ENCODE results near the gene DLEU7.

The DLEU7 gene

DNA sequence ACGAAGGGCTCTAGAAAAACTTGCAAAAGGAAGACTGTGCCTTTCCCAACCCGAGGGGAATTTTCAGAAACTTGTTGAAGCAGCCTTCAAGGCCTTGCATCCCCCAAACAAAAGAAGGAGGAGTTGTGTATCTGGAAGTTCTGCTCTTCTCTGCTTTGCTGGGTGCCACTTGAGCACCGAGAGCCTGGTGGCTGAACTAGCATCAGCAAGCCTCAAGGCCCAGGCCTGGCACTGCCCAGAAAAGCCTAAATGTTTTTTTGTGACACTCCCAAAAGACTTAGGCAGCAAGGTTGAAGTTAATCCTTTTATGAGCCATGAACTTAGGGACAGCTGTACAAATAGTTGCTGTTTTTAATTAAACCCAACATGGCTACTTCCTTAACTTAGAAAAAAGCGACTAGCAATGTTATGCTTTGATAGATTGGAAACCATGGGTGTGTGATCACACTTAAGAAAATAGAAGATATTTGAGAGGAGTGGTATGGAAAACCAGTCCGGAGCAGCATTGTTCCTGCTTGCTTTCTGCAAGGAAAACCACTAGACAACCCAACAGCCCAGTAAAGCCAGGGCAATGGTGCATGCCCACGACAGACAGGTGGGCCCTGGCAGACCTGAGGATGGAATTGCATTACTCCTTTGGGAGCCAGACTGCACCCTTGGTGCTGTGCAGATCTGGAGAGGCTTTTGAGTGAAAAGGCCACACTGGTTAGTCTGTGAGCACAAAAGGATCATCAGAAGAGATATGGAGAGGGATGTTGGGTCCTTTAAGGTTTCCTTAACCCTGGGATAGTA is 788 bp upstream of the DLEU7 start:
- DNase-seq = no peak

DNA sequence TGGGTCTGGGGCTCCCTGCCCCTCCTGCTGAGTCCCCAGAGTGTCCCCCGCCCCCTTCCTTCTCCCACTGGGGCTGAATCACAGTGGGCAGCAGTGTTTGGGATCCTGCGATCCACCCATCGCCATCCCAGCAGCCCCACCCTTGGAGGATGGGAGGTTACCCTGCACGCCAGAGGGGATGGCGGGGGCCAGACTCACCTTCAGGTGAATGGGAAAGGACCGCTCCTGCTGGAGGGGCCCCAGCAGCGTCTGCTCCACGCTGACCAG is 569 bp downstream of the DLEU7 start:
- DNase-seq = peak in 7 of 56 donors; percentile 3 to 30 (median 7)

GRCh38 chr13:50842251-50842989 is 1.1 kb downstream of the DLEU7 start:
- DNase-seq = peak in 1 of 56 donors; percentile 15

- DNase-seq = no peak
Measured at GRCh38 chr13:50841786-50842185, 1.7 kb downstream of the DLEU7 start.

DNA sequence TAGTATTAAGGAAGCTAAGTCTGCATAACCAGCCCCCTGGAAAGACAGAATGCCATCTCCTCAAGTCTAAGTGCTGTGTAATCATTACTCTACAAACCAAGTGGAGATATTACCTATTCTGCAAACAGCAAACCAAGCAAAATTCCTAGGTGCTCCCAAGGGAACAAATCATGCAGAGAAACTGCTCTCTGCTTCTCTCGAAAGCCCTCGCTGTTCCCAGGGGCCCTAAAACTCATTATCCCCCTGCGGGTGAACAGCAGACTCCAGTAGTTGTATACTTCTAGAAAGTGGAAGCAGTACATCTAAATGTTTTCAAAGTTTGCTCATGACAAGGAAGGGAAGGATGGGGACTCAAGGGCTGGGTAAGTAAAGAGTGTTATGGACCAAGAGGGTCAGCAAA is 3.2 kb downstream of the DLEU7 start:
- DNase-seq = no peak

DNA sequence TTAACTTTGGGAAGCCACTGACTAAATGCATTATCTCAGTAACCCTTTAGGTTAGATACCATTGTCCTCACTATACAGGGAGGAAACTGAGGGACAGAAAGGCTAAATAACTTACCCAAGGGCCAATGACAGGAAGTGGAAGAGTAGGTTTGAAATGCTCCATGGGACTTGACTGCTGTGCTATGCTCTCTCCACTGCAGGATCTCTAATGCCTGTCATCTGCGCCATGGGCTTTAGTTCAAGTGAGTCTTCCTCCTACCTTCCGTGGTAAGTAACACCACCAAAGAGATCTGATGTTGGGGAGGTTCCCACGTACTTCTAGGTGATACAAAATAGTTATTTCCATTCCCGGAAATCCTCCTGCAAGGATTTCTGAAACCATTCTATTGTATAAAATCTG is 3.7 kb downstream of the DLEU7 start:
- no peak for DNase-seq

- no peak for DNase-seq
Measured at GRCh38 chr13:50838701-50839100, 4.8 kb downstream of the DLEU7 start.

DNA sequence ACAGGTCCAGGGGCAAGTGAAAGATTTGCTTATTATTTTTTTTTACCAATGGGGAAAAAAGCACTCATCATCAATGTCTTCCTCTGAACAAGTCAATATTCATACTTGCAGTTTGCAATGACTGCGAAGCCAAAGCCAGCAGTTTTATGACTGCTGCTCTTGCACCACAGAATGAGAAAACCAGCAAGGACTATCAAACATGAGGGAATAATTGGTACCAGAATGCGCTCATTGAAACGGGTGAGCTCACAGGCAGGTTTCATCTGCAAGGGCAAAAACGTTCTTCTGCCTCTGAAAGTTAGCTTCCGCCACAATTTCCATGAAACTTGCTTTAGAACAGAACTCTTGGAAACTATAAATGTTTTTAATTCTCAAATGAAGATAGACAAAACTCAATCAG is 5.5 kb downstream of the DLEU7 start:
- DNase-seq = no peak

DNA sequence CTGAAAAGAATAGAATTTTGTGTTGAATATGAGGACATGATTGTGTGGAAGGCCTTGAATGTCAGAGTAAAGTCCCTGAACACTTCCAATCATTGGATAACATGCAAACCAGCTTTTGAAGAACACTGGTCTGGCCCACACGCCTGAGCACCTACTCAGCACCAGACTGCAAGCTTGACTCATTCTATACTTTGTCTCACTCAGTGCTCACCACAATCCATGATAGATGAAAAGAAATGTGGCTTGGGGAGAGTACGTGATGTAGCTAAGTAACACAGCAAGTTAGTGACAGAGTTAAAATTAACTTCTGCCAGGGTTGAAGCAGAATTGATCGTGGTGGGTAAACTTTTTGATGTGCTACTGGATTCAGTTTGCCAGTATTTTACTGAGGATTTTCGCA is 12.0 kb downstream of the DLEU7 start:
- DNase-seq = no peak

DNA sequence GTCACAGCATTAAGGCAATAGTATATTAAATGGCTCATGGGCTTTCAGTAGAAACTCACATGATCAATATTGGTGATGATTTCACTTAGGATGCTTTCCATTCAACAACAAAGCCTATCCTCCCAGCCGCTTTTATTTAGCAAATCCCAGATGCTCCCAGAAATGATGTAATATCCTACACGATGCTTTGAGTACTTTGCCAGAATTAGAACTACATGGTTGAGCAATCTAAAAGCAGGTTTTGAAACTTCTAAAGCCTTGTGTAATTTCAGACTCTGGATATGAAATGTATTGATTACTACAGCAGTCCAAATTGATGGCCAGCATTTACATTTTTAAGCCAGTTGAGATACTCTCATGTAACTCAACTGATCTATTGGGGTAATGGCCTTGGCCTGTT is 13.6 kb downstream of the DLEU7 start:
- DNase-seq = no peak

- no peak for DNase-seq
Measured at GRCh38 chr13:50829226-50829625, 14.3 kb downstream of the DLEU7 start.

- DNase-seq = no peak
Measured at GRCh38 chr13:50826035-50826434, 17.5 kb downstream of the DLEU7 start.

DNA sequence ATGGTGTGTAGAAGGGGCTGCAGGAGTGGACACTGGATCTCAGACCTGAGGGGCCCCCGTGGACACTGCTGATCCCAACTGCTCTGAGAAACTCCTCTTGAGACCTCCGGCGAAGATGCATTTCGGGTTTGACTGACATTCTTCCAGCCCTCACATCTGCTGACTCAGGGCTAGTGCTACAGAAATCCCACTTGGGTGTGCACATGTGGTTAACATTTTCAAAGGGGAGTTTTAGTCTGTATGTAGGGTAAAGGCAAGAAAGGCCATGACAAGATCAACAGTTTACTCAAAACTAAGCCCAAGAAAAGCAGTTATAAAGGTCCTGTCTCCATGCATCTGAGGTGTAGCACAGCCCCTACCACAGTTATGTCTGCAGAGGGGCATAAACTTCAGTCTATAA is 31.2 kb downstream of the DLEU7 start:
- no peak for DNase-seq

GRCh38 chr13:50810998-50811397 is 32.5 kb downstream of the DLEU7 start:
- no peak for DNase-seq

GRCh38 chr13:50810468-50810867 is 33.0 kb downstream of the DLEU7 start:
- DNase-seq = no peak

GRCh38 chr13:50809133-50810090 is 34.1 kb downstream of the DLEU7 start:
- DNase-seq = no peak

- no peak for DNase-seq
Measured at GRCh38 chr13:50805805-50806204, 37.7 kb downstream of the DLEU7 start.

- DNase-seq = peak in 47 of 56 donors; percentile 1 to 78 (median 30)
Measured at GRCh38 chr13:50801087-50801931, 42.2 kb downstream of the DLEU7 start.

- no peak for DNase-seq
Measured at GRCh38 chr13:50800091-50800739, 43.3 kb downstream of the DLEU7 start.

DNA sequence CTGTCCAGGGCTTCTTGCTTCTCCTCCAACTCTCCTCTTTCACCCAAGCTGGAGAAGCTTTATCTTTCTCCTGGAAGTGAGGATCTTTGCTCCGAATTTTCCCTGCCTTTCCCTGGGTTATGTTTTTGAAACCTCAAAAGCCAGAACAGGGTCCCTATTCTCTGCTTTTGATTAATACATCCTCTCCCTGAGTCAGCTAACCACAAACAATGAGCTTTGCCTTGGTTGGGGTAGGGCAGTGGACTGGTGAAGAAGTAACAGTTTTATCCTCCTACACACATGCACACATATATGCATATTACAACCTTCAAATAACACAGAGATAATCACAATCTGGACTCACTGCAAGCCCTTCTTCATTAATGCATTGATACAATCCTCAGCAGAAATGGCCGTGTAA is 44.6 kb downstream of the DLEU7 start:
- no peak for DNase-seq

- DNase-seq = no peak
Measured at GRCh38 chr13:50797091-50797490, 46.4 kb downstream of the DLEU7 start.
